Mesenchymal stem cell (in vitro differentiated cells and primary cell): ENCODE data around the gene KLHL41.

Experiments used
- DNase-seq: peaks from one replicate; pipeline ENCODE4 v3.0.0-alpha.2; 2013
- H2AFZ ChIP-seq: one replicate; pipeline ENCODE4 v1.6.1; 2013; ENCODE audit warnings: low read depth, mild to moderate bottlenecking, control low read depth, inconsistent platforms, low read length, moderate library complexity
- H2AK5ac ChIP-seq: 2 replicates; pipeline ENCODE4 v1.6.1; 2013; ENCODE audit warnings: low read length, moderate library complexity, mild to moderate bottlenecking, inconsistent platforms; ENCODE audit not compliant: severe bottlenecking
- H2BK120ac ChIP-seq: one replicate; pipeline ENCODE4 v1.6.1; 2013; ENCODE audit warnings: low read depth, mild to moderate bottlenecking, inconsistent platforms, low read length, moderate library complexity
- H2BK12ac ChIP-seq, 2 experiments: one replicate each; pipeline ENCODE4 v1.6.1; 2013; ENCODE audit warnings: inconsistent platforms in 2 of 2, low read length in 2 of 2, mild to moderate bottlenecking in 2 of 2, moderate library complexity in 2 of 2, control low read depth in 1 of 2
- H2BK15ac ChIP-seq: one replicate; pipeline ENCODE4 v1.6.1; 2013; ENCODE audit warnings: mild to moderate bottlenecking, low read depth, inconsistent platforms; ENCODE audit not compliant: poor library complexity, severe bottlenecking
- H2BK5ac ChIP-seq: 2 replicates; pipeline ENCODE4 v1.6.1; 2013; ENCODE audit warnings: low read depth, mild to moderate bottlenecking, low read length, control low read depth, inconsistent platforms; ENCODE audit not compliant: poor library complexity, severe bottlenecking
- H3K14ac ChIP-seq, 2 experiments: one replicate each; pipeline ENCODE4 v1.6.1; 2013; ENCODE audit warnings: inconsistent platforms in 2 of 2, low read length in 2 of 2, control low read depth in 1 of 2, mild to moderate bottlenecking in 1 of 2, moderate library complexity in 1 of 2
- H3K18ac ChIP-seq, 2 experiments: one replicate each; pipeline ENCODE4 v1.6.1; 2013; ENCODE audit warnings: inconsistent platforms in 2 of 2, low read length in 2 of 2, control low read depth in 1 of 2, low read depth in 1 of 2, mild to moderate bottlenecking in 1 of 2
- H3K23ac ChIP-seq, 2 experiments: one replicate each; pipeline ENCODE4 v1.6.1; 2013; ENCODE audit warnings: inconsistent platforms in 2 of 2, low read length in 2 of 2, mild to moderate bottlenecking in 2 of 2, moderate library complexity in 2 of 2, control low read depth in 1 of 2
- H3K27ac ChIP-seq: 2 replicates; pipeline ENCODE4 v1.5.1; 2013; ENCODE audit warnings: mild to moderate bottlenecking, moderate library complexity, low read length, control low read depth, inconsistent platforms; ENCODE audit not compliant: poor library complexity, severe bottlenecking
- H3K27me3 ChIP-seq, 2 experiments: 2 replicates each; pipeline versions ENCODE4 v1.6.1 to v1.7.0; 2013; ENCODE audit warnings: low read length in 2 of 2, mild to moderate bottlenecking in 2 of 2, moderate library complexity in 2 of 2, control low read depth in 1 of 2, inconsistent platforms in 1 of 2; ENCODE audit not compliant: control insufficient read depth in 1 of 2, insufficient read depth in 1 of 2
- H3K36me3 ChIP-seq, 2 experiments: 2 replicates each; pipeline versions ENCODE4 v1.6.1 to v1.7.0; 2013; ENCODE audit warnings: low read length in 2 of 2, control low read depth in 1 of 2, inconsistent platforms in 1 of 2, low read depth in 1 of 2, mild to moderate bottlenecking in 1 of 2; ENCODE audit not compliant: insufficient read depth in 2 of 2, control insufficient read depth in 1 of 2
- H3K4ac ChIP-seq, 2 experiments: one replicate each; pipeline ENCODE4 v1.6.1; 2013; ENCODE audit warnings: inconsistent platforms in 2 of 2, low read length in 2 of 2, mild to moderate bottlenecking in 2 of 2, moderate library complexity in 2 of 2, control low read depth in 1 of 2, low read depth in 1 of 2
- H3K4me1 ChIP-seq: 2 replicates; pipeline ENCODE4 v1.6.1; 2013; ENCODE audit warnings: low read depth, low read length, control low read depth; ENCODE audit not compliant: control insufficient read depth, insufficient read depth
- H3K4me2 ChIP-seq: 2 replicates; pipeline ENCODE4 v1.6.1; 2013; ENCODE audit warnings: low read length, mild to moderate bottlenecking, inconsistent platforms; ENCODE audit not compliant: poor library complexity, severe bottlenecking
- H3K4me3 ChIP-seq, 2 experiments: 2 replicates each; pipeline versions ENCODE4 v1.5.1 to v1.7.0; 2013; ENCODE audit warnings: low read length in 2 of 2, mild to moderate bottlenecking in 2 of 2, control low read depth in 1 of 2, low read depth in 1 of 2; ENCODE audit not compliant: insufficient read depth in 1 of 2
- H3K79me1 ChIP-seq: replicated peaks from 2 replicates; pipeline ENCODE4 v1.6.1; 2013; ENCODE audit warnings: mild to moderate bottlenecking, control low read depth, low read length, inconsistent platforms; ENCODE audit not compliant: poor library complexity, severe bottlenecking
- H3K9ac ChIP-seq: 2 replicates; pipeline ENCODE4 v1.7.0; 2013; ENCODE audit warnings: mild to moderate bottlenecking, low read length, moderate library complexity
- H3K9me3 ChIP-seq: 2 replicates; pipeline ENCODE4 v1.7.0; 2013; ENCODE audit warnings: mild to moderate bottlenecking, low read length; ENCODE audit not compliant: control insufficient read depth
- H4K8ac ChIP-seq: one replicate; pipeline ENCODE4 v1.6.1; 2013; ENCODE audit warnings: inconsistent platforms, mild to moderate bottlenecking, low read length, moderate library complexity
- H4K91ac ChIP-seq: one replicate; pipeline ENCODE4 v1.6.1; 2013; ENCODE audit warnings: mild to moderate bottlenecking, low read length, inconsistent platforms
- WGBS: methylation state at CpG from one replicate; pipeline ENCODE4 v1.1.7; 2013; ENCODE audit warnings: mixed read lengths; 5-methylcytosine and 5-hydroxymethylcytosine counted together

KLHL41 gene

GRCh38 chr2:169491378-169491777 lies 18.1 kb upstream of the KLHL41 start:
- no peak overlapping the region for H3K4ac ChIP-seq
- H2BK15ac ChIP-seq: no peak overlapping the region
- no peak overlapping the region for H2BK12ac ChIP-seq
- H4K8ac ChIP-seq: no peak overlapping the region
- H2BK120ac ChIP-seq: no peak overlapping the region
- peaks cover 2% of the 10 kb centered on the region for H3K4me1 ChIP-seq
- H4K91ac ChIP-seq: no peak overlapping the region
- H3K14ac ChIP-seq: no peak overlapping the region
- H2BK5ac ChIP-seq: no peak overlapping the region
- peaks cover 4 to 40% of the 10 kb centered on the region in 2 experiments for H3K36me3 ChIP-seq
- no peak overlapping the region for H3K27ac ChIP-seq
- no peak overlapping the region for H2AFZ ChIP-seq
- no peak overlapping the region for H3K4me2 ChIP-seq
- no peak overlapping the region for H3K4me3 ChIP-seq
- no peaks in the 10 kb centered on the region for H3K27me3 ChIP-seq
- no peak overlapping the region for H2AK5ac ChIP-seq
- H3K18ac ChIP-seq: no peak overlapping the region
- H3K79me1 ChIP-seq: no peaks in the 10 kb centered on the region
- H3K9me3 ChIP-seq: no peaks in the 10 kb centered on the region
- H3K23ac ChIP-seq: no peak overlapping the region
- no peak for DNase-seq
- H3K9ac ChIP-seq: no peak overlapping the region

GRCh38 chr2:169493360-169493759 lies 16.1 kb upstream of the KLHL41 start:
- Histone ChIP-seq H2BK5ac (no peak overlapping the region), H2AFZ (no peak overlapping the region), H3K9ac (no peak overlapping the region), H2BK15ac (no peak overlapping the region), H3K4me2 (no peak overlapping the region), H3K18ac (no peak overlapping the region), H3K4ac (no peak overlapping the region), H2BK12ac (no peak overlapping the region), H4K8ac (no peak overlapping the region), H2AK5ac (no peak overlapping the region), H4K91ac (no peak overlapping the region), H2BK120ac (no peak overlapping the region), H3K4me1 (peaks cover under 1% of the 10 kb centered on the region), H3K9me3 (no peaks in the 10 kb centered on the region), H3K4me3 (no peak overlapping the region), H3K27me3 (no peaks in the 10 kb centered on the region), H3K27ac (no peak overlapping the region), H3K14ac (no peak overlapping the region), H3K79me1 (no peaks in the 10 kb centered on the region), H3K36me3 (peaks cover 4 to 33% of the 10 kb centered on the region in 2 experiments), H3K23ac (no peak overlapping the region)
- DNase-seq: no peak
- 100% methylated on average over 2 of the region's 2 CpGs for WGBS

- Histone ChIP-seq H3K4me2 (no peak overlapping the region), H3K4me1 (no peaks in the 10 kb centered on the region), H2AK5ac (no peak overlapping the region), H2BK15ac (no peak overlapping the region), H3K18ac (no peak overlapping the region), H3K79me1 (no peaks in the 10 kb centered on the region), H2BK12ac (no peak overlapping the region), H3K9ac (no peak overlapping the region), H3K4ac (no peak overlapping the region), H3K9me3 (no peaks in the 10 kb centered on the region), H2BK5ac (no peak overlapping the region), H3K27me3 (no peaks in the 10 kb centered on the region), H3K14ac (no peak overlapping the region), H3K36me3 (peaks cover 4 to 43% of the 10 kb centered on the region in 2 experiments), H2BK120ac (no peak overlapping the region), H4K91ac (no peak overlapping the region), H3K27ac (no peak overlapping the region), H3K23ac (no peak overlapping the region), H4K8ac (no peak overlapping the region), H2AFZ (no peak overlapping the region), H3K4me3 (no peak overlapping the region)
- no peak for DNase-seq
- WGBS: 98% methylated on average over 2 of the region's 5 CpGs
Measured at GRCh38 chr2:169495310-169495928, 14.1 kb upstream of the KLHL41 start.

- H2BK12ac ChIP-seq: no peak overlapping the region
- no peak overlapping the region for H2BK120ac ChIP-seq
- H3K27me3 ChIP-seq: no peaks in the 10 kb centered on the region
- H3K4me3 ChIP-seq: no peak overlapping the region
- no peaks in the 10 kb centered on the region for H3K9me3 ChIP-seq
- H2AK5ac ChIP-seq: no peak overlapping the region
- 96% methylated on average over 19 of the region's 19 CpGs for WGBS
- no peak overlapping the region for H3K23ac ChIP-seq
- no peak overlapping the region for H2AFZ ChIP-seq
- H3K36me3 ChIP-seq: peaks cover 10 to 43% of the 10 kb centered on the region in 2 experiments
- no peak overlapping the region for H3K14ac ChIP-seq
- no peak overlapping the region for H2BK5ac ChIP-seq
- no peak overlapping the region for H4K8ac ChIP-seq
- H3K4ac ChIP-seq: no peak overlapping the region
- H3K27ac ChIP-seq: no peak overlapping the region
- no peak for DNase-seq
- H3K4me2 ChIP-seq: no peak overlapping the region
- H3K9ac ChIP-seq: no peak overlapping the region
- H3K18ac ChIP-seq: no peak overlapping the region
- no peaks in the 10 kb centered on the region for H3K4me1 ChIP-seq
- H4K91ac ChIP-seq: no peak overlapping the region
- H2BK15ac ChIP-seq: no peak overlapping the region
- H3K79me1 ChIP-seq: no peaks in the 10 kb centered on the region
Measured at GRCh38 chr2:169504651-169505050, 4.9 kb upstream of the KLHL41 start.
